Measurements from ENCODE around the gene KDM3B.

Gene KDM3B

DNA sequence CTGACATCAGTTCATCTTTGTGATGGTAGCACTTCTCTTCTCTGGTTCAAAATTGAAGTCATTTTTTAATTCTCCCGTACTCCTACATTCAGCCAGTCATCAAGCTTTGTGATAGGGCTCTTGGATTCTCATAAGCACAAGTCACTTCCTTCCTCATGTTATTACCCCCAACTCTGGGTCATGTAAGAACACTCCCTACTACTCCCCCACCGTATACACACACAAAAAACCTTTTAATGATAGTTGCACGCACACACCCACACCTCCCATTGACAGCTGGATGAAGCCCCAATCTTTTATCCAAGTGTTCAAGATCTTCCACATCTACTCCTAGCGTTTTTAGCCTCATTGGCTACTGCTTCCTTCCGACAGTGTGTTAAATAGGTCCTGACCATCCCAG lies 16.8 kb downstream of the KDM3B start:
- DNase-seq, result no peak
- no peaks in the 10 kb centered on the region for H3K4me1 ChIP-seq

DNA sequence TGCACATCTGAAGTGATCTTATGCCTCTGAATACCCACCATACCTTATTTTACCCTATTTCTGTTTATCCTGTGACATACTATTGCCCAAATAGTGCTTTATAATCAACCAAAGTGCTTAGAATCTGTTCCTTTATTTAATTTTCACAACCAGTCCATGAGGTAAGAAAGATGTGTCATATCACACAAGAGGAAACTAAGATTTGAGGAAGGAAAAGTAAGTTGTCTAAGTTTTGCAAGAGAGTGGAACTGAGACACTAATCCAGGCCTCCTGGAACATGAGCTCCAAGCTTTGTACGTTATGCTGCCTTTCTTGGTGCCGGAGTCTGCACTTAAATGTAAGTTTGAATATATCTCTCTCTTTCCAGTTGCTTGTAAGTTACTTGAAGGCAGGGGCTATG lies 17.2 kb downstream of the KDM3B start:
- Histone ChIP-seq H3K4me3 (ENCODE audit: low read depth, low read length) (no peak overlapping the region), H3K36me3 (peaks cover 2% of the 10 kb centered on the region)

More for the DNA sequence above, 16.8 kb downstream of the KDM3B start:
- Histone ChIP-seq H3K36me3 (no peaks in the 10 kb centered on the region; the same call in none of the 2 replicates), H3K9me3 (no peaks in the 10 kb centered on the region), H3K27me3 (no peaks in the 10 kb centered on the region), H3K4me3 (ENCODE audit: low read depth, low read length) (no peak overlapping the region)
- TF ChIP-seq, protein P1, sequence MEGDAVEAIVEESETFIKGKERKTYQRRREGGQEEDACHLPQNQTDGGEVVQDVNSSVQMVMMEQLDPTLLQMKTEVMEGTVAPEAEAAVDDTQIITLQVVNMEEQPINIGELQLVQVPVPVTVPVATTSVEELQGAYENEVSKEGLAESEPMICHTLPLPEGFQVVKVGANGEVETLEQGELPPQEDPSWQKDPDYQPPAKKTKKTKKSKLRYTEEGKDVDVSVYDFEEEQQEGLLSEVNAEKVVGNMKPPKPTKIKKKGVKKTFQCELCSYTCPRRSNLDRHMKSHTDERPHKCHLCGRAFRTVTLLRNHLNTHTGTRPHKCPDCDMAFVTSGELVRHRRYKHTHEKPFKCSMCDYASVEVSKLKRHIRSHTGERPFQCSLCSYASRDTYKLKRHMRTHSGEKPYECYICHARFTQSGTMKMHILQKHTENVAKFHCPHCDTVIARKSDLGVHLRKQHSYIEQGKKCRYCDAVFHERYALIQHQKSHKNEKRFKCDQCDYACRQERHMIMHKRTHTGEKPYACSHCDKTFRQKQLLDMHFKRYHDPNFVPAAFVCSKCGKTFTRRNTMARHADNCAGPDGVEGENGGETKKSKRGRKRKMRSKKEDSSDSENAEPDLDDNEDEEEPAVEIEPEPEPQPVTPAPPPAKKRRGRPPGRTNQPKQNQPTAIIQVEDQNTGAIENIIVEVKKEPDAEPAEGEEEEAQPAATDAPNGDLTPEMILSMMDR (IDR thresholded peaks at IDR 0.05; ENCODE audit: low read depth, low read length), result no peak

DNA sequence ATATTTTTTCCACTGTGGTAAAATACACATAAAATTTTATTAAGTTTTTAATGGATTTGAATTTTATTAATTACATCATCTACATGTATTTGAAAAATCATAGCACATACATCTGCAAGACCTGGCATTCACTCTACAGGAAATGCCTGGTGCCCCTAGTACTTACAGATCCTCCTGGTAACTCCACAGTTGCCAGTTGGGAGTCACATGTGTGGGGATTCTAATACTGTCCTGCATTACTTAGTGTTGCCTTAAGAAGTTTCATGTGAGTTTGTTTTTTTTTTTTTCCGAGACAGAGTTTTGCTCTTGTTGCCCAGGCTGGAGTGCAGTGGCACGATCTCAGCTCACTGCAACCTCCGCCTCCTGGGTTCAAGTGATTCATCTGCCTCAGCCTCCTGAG lies 18.1 kb downstream of the KDM3B start:
- TF ChIP-seq, protein P1 (IDR thresholded peaks at IDR 0.05; ENCODE audit: low read depth, low read length), result no peak
- Histone ChIP-seq H3K4me1 (no peaks in the 10 kb centered on the region), H3K4me3 (ENCODE audit: low read depth, low read length) (no peak overlapping the region)

More for the DNA sequence above, 17.2 kb downstream of the KDM3B start:
- no peaks in the 10 kb centered on the region for H3K4me1 ChIP-seq
- no peak for DNase-seq
- no peaks in the 10 kb centered on the region for H3K9me3 ChIP-seq
- H3K27me3 ChIP-seq, result no peaks in the 10 kb centered on the region
- TF ChIP-seq, protein P1 (IDR thresholded peaks at IDR 0.05; ENCODE audit: low read depth, low read length), result no peak

DNA sequence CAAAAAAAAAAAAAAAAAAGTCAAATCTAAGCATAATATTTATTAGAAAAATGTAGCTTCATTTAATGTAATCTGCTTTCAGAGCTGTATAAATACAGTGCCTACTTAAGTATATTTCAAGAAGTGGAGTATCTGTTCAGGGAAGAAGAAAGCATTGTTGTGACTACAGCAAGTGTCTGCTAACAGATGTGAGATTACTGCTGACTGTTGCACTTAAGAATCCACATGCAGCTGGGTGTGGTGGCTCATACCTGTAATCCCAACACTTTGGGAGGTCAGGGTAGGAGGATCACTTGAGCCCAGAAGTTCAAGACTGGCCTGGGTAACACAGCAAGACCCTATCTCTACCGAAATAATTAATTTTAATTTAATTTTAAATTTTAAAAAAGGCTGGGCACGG lies 19.0 kb downstream of the KDM3B start:
- Histone ChIP-seq H3K4me1 (no peaks in the 10 kb centered on the region), H3K36me3 (peaks cover 15% of the 10 kb centered on the region), H3K4me3 (ENCODE audit: low read depth, low read length) (no peak overlapping the region), H3K27me3 (no peaks in the 10 kb centered on the region), H3K9me3 (no peaks in the 10 kb centered on the region)
- DNase-seq, result no peak
- TF ChIP-seq, protein P1 (IDR thresholded peaks at IDR 0.05; ENCODE audit: low read depth, low read length), result no peak

More for the DNA sequence above, 18.1 kb downstream of the KDM3B start:
- Histone ChIP-seq H3K27me3 (no peaks in the 10 kb centered on the region), H3K36me3 (peaks cover 8% of the 10 kb centered on the region), H3K9me3 (no peaks in the 10 kb centered on the region)
- DNase-seq, result no peak

DNA sequence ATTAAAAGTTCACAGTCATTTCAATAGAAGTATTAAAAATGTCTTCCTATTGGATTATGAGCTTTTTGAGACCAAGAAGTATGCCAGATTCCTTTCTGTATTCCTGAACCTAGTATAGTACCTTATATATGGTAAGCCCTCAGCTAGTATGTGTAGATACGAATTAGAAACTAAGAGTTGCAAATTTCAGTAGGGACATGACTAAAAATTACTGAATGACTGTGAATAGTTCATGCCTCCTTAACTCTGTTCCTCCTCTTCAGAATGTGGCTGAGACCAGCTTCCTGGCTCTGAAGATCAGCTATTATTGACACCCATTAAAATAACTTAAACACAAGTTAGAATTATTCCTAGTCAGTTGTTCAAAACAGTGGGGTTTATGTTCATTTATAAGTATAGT lies 19.7 kb downstream of the KDM3B start:
- no peak overlapping the region for H3K4me3 ChIP-seq (ENCODE audit: low read depth, low read length)
- no peaks in the 10 kb centered on the region for H3K4me1 ChIP-seq
- peaks cover 16% of the 10 kb centered on the region for H3K36me3 ChIP-seq
- no peaks in the 10 kb centered on the region for H3K9me3 ChIP-seq
- no peaks in the 10 kb centered on the region for H3K27me3 ChIP-seq
- no peak for DNase-seq
- TF ChIP-seq, protein P1 (IDR thresholded peaks at IDR 0.05; ENCODE audit: low read depth, low read length), result no peak

DNA sequence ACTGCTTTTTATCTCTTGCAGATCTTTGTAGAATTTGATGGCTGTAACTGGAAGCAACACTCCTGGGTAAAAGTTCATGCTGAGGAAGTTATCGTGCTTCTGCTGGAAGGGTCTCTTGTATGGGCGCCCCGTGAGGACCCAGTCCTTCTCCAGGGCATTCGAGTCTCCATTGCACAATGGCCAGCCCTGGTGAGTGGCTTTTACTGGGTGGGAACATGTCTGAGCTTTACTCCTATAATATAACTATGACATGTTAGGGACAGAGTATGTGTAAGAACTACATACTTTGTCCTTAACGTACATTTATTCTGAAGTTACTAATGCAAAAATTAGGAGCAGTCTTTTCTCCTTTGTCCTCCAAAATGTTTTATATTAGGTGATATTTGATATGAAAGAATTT lies 20.2 kb downstream of the KDM3B start:
- H3K9me3 ChIP-seq, result no peaks in the 10 kb centered on the region
- H3K4me1 ChIP-seq, result no peaks in the 10 kb centered on the region
- H3K4me3 ChIP-seq (ENCODE audit: low read depth, low read length), result no peak overlapping the region
- no peaks in the 10 kb centered on the region for H3K27me3 ChIP-seq
- peaks cover 20% of the 10 kb centered on the region for H3K36me3 ChIP-seq
- TF ChIP-seq, protein P1 (IDR thresholded peaks at IDR 0.05; ENCODE audit: low read depth, low read length), result no peak
- DNase-seq, result no peak

Measured in BE2C (cell line).